GM12878 (cell line): ENCODE data around the gene TMEM59. TPM values are rescaled to one million over a fixed set of nuclear protein-coding genes. Genes with fewer than 3 reads are reported as not detected.

Experiments used
- ATAC-seq: fragments of 200-7000 bp; cut with Tn5 transposase; 3 replicates; pipeline ENCODE4 v1.9.1; 2020; ENCODE audit warnings: mild to moderate bottlenecking, moderate library complexity
- BruUV-seq: library from RNA; stranded (reverse); fragments of 400-500 nt; replicated peaks from 2 replicates; lab custom pipeline; 2021; lab: Mats Ljungman, UMichigan
- CTCF ChIA-PET: fragments of 300-600 bp; sonication (Branson Sonifier 250); formaldehyde crosslinking; extraction: SDS; loops from one replicate; lab custom pipeline; 2021; ENCODE audit warnings: inconsistent platforms; lab: Yijun Ruan, JAX
- POLR2A ChIA-PET: fragments of 350-600 bp; formaldehyde crosslinking; extraction: SDS; loops from one replicate; lab custom pipeline; 2021; ENCODE audit warnings: inconsistent platforms; lab: Charles Lee
- RAD21 ChIA-PET: fragments of 300-600 bp; sonication (Branson Sonifier 250); formaldehyde crosslinking; loops from one replicate; lab custom pipeline; 2023; ENCODE audit warnings: antibody characterized with exemption; ENCODE audit not compliant: unreplicated experiment; lab: Charles Lee
- SMC1A ChIA-PET: fragments of 300-600 bp; sonication (Branson Sonifier 250); formaldehyde crosslinking; loops from one replicate; lab custom pipeline; 2023; ENCODE audit not compliant: unreplicated experiment, uncharacterized antibody; lab: Charles Lee
- DNase-seq: peaks from one replicate; pipeline ENCODE4 v3.0.0-alpha.2; 2011; ENCODE audit warnings: low read depth, low spot score
- FAIRE-seq: peaks from 3 replicates; lab custom pipeline; 2011; peaks lifted over from hg19 to GRCh38; lab: Jason Lieb, UNC
- H2AFZ ChIP-seq: 2 replicates; pipeline ENCODE4 v1.6.0; 2011; ENCODE audit warnings: low read depth, low read length, control low read depth; ENCODE audit not compliant: control insufficient read depth
- H3K27ac ChIP-seq: 2 replicates; pipeline ENCODE4 v1.5.1; 2011; ENCODE audit warnings: control low read depth; ENCODE audit not compliant: control insufficient read depth, insufficient read depth
- H3K27me3 ChIP-seq, 2 experiments: replicated peaks in 1 of 2; 2 replicates each; pipeline versions ENCODE4 v1.6.0 to v1.6.1; 2011; ENCODE audit warnings: low read length in 1 of 2; ENCODE audit not compliant: control insufficient read depth in 2 of 2, insufficient read depth in 2 of 2
- H3K36me3 ChIP-seq, 2 experiments: 2 replicates each; pipeline ENCODE4 v1.5.1; 2011; ENCODE audit warnings: low read length in 1 of 2; ENCODE audit not compliant: control insufficient read depth in 2 of 2, insufficient read depth in 2 of 2
- H3K4me1 ChIP-seq: 2 replicates; pipeline ENCODE4 v1.6.1; 2011; ENCODE audit warnings: mild to moderate bottlenecking, low read length, moderate library complexity, mixed read lengths; ENCODE audit not compliant: control insufficient read depth, insufficient read depth
- H3K4me2 ChIP-seq: 2 replicates; pipeline ENCODE4 v1.6.0; 2011; ENCODE audit warnings: control low read depth; ENCODE audit not compliant: control insufficient read depth, insufficient read depth
- H3K4me3 ChIP-seq: fragments of 200-600 bp; sonication (generic); 2 replicates; pipeline ENCODE4 v1.5.1; 2016
- H3K79me2 ChIP-seq: 2 replicates; pipeline ENCODE4 v1.6.0; 2011; ENCODE audit warnings: low read length; ENCODE audit not compliant: control insufficient read depth, insufficient read depth
- H3K9ac ChIP-seq: 2 replicates; pipeline ENCODE4 v1.8.0; 2011; ENCODE audit warnings: low read length, control low read depth, mixed read lengths; ENCODE audit not compliant: control insufficient read depth, insufficient read depth
- H3K9me3 ChIP-seq: replicated peaks from 3 replicates; pipeline ENCODE4 v1.5.1; 2011; ENCODE audit warnings: mild to moderate bottlenecking, low read length; ENCODE audit not compliant: control insufficient read depth, insufficient read depth
- H4K20me1 ChIP-seq: 2 replicates; pipeline ENCODE4 v1.6.0; 2011; ENCODE audit not compliant: control insufficient read depth, insufficient read depth
- ATF7 ChIP-seq: fragments of 450-650 bp; IDR thresholded peaks from 2 replicates; pipeline ENCODE4 v1.6.1; 2016; ENCODE audit warnings: low read depth, mild to moderate bottlenecking
- BMI1 ChIP-seq: fragments of 450-650 bp; IDR thresholded peaks from 2 replicates; pipeline ENCODE4 v1.6.1; 2016; ENCODE audit warnings: mild to moderate bottlenecking, moderate library complexity, borderline replicate concordance
- BRCA1 ChIP-seq: IDR thresholded peaks from 2 replicates; pipeline ENCODE4 v1.6.1; 2011; ENCODE audit warnings: low read depth, low read length, improper control_type of control experiment
- CBX3 ChIP-seq: fragments of 200-600 bp; sonication (generic); IDR thresholded peaks from 2 replicates; pipeline ENCODE4 v1.6.1; 2016; ENCODE audit warnings: low read depth, borderline replicate concordance
- FOXM1 ChIP-seq: IDR thresholded peaks from 2 replicates; pipeline ENCODE4 v1.6.1; 2012; ENCODE audit warnings: low read depth, mild to moderate bottlenecking, inconsistent platforms, low read length, moderate library complexity
- NR2C1 ChIP-seq: fragments of 450-650 bp; IDR thresholded peaks from 2 replicates; pipeline ENCODE4 v1.6.1; 2017; ENCODE audit warnings: antibody characterized with exemption, mild to moderate bottlenecking, moderate library complexity
- PAX5 ChIP-seq: IDR thresholded peaks from 2 replicates; pipeline ENCODE4 v1.6.1; 2011; ENCODE audit warnings: low read depth, low read length, borderline replicate concordance
- PML ChIP-seq: IDR thresholded peaks from 2 replicates; pipeline ENCODE4 v1.6.1; 2012; ENCODE audit warnings: low read length, inconsistent platforms
- RB1 ChIP-seq: fragments of 450-650 bp; formaldehyde crosslinking; IDR thresholded peaks from 2 replicates; pipeline ENCODE4 v1.6.1; 2017; ENCODE audit warnings: mild to moderate bottlenecking, borderline replicate concordance
- SPI1 ChIP-seq: IDR thresholded peaks from 2 replicates; pipeline ENCODE4 v1.6.1; 2011; ENCODE audit warnings: low read depth, mild to moderate bottlenecking, low read length, moderate library complexity, borderline replicate concordance; ENCODE audit not compliant: insufficient read depth
- ZNF592 ChIP-seq: fragments of 450-650 bp; IDR thresholded peaks from 2 replicates; pipeline ENCODE4 v1.6.1; 2017; ENCODE audit warnings: mild to moderate bottlenecking, moderate library complexity
- WGBS: methylation state at CpG from one replicate; pipeline ENCODE4 v1.1.6; 2016; ENCODE audit warnings: low lambda C conversion rate; ENCODE audit not compliant: insufficient replicate concordance, insufficient coverage; ENCODE audit errors: missing lambda C conversion rate; 5-methylcytosine and 5-hydroxymethylcytosine counted together
- in situ Hi-C: fragments of 300-500 bp; cut with MboI; formaldehyde crosslinking; loops from 9 replicates; pipeline ENCODE4 v1.14.3; 2018; ENCODE audit warnings: mixed read lengths
- intact Hi-C: fragments of 100-400 bp; cut with micrococcal nuclease; formaldehyde crosslinking; loops from one replicate; pipeline ENCODE4 v1.14.2; 2022; ENCODE audit not compliant: unreplicated experiment
- polyA plus RNA-seq, 11 experiments: library from polyadenylated mRNA; depleted of rRNA in 4 of 11; unstranded in 6 of 11; stranded (reverse) in 5 of 11; fragments of >200 nt; fragmentation: Nextera tagmentation in 4 of 11; fragmentation: Illumina TruSeq in 1 of 11; extraction: Ambion mirVana in 4 of 11; extraction: Trizol in 1 of 11; gene quantifications; 1 replicate in 1 of 11; 2 replicates in 10 of 11; pipeline versions ENCODE4 v1.2.1 to v1.2.3, GENCODE V29; 2011 to 2016; ENCODE audit warnings: inconsistent platforms in 2 of 11, missing spikeins in 2 of 11, low read depth in 1 of 11
- total RNA-seq, 4 experiments: library from RNA; depleted of rRNA in 3 of 4; stranded (reverse); fragments of >200 nt in 3 of 4; fragmentation: Illumina TruSeq in 1 of 4; extraction: Trizol in 1 of 4; gene quantifications; 2 replicates each; pipeline versions ENCODE4 v1.2.1 to v1.2.3, GENCODE V29; 2013 to 2021
- TF ChIP-seq, protein P1 (sequence below): IDR thresholded peaks from 2 replicates; pipeline ENCODE4 v1.6.1; 2011; ENCODE audit warnings: borderline replicate concordance, low read depth, mild to moderate bottlenecking, moderate library complexity, mixed read lengths, low read length; ENCODE audit not compliant: insufficient read depth; ENCODE audit errors: extremely low read length

Gene TMEM59
- total and polyA plus RNA-seq, 10 of the 15 experiments (the other 5 are each of a cell fraction or from before 2014, with no cell fraction given), result 69.9 to 273 (median 111) TPM

GRCh38 chr1:54086754-54087153 lies 33.8 kb upstream of the TMEM59 start:
- ChIA-PET CTCF (interaction anchor here (0.5 to 7.5 kb wide), 4 partner anchors 8 to 226 kb away, joined by 3 to 61 read pairs (median 4); no protein-coding TSS in a partner anchor), POLR2A (no interaction called here), RAD21 (no interaction called here), SMC1A (interaction anchor here (0.7 to 1.4 kb wide), 4 partner anchors 9 to 60 kb away, joined by 3 read pairs; no protein-coding TSS in a partner anchor)
- no peak overlapping the region for H3K9ac ChIP-seq
- BruUV-seq, result no TSS peak
- FAIRE-seq (no peak), DNase-seq (no peak), ATAC-seq (no peak)
- no peaks in the 10 kb centered on the region for H3K4me1 ChIP-seq
- no peaks in the 10 kb centered on the region for H3K9me3 ChIP-seq
- TF ChIP-seq SPI1, result no peak
- no peak for TF ChIP-seq FOXM1
- no peak for TF ChIP-seq NR2C1
- TF ChIP-seq CBX3, result no peak
- TF ChIP-seq ZNF592, result no peak
- TF ChIP-seq BRCA1, result no peak
- no peak for TF ChIP-seq PAX5
- TF ChIP-seq ATF7, result no peak
- no peak for TF ChIP-seq RB1
- TF ChIP-seq, protein P1, sequence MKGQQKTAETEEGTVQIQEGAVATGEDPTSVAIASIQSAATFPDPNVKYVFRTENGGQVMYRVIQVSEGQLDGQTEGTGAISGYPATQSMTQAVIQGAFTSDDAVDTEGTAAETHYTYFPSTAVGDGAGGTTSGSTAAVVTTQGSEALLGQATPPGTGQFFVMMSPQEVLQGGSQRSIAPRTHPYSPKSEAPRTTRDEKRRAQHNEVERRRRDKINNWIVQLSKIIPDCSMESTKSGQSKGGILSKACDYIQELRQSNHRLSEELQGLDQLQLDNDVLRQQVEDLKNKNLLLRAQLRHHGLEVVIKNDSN, result no peak
- TF ChIP-seq PML, result no peak
- TF ChIP-seq BMI1, result no peak
- no peaks in the 10 kb centered on the region for H3K27me3 ChIP-seq
- no peaks in the 10 kb centered on the region for H3K79me2 ChIP-seq
- intact Hi-C loops, result loop anchor here (10.0 kb wide), 1 partner anchor 222 kb away; no protein-coding TSS in a partner anchor
- H2AFZ ChIP-seq, result no peak overlapping the region
- WGBS, result 88% methylated on average over 1 of the region's 1 CpG
- no peak overlapping the region for H3K27ac ChIP-seq
- no peaks in the 10 kb centered on the region for H4K20me1 ChIP-seq
- peaks cover 0 to 3% of the 10 kb centered on the region in 2 experiments; a peak in 2 of 4 replicates for H3K36me3 ChIP-seq
- in situ Hi-C loops, result no loop called here
- H3K4me3 ChIP-seq, result no peak overlapping the region
- H3K4me2 ChIP-seq, result no peak overlapping the region
